ENCODE data around the gene METTL1.

- TF ChIP-seq CTCF (IDR thresholded peaks at IDR 0.05) (no peak), POLR2A (IDR thresholded peaks at IDR 0.05) (no peak), EP300 (IDR thresholded peaks at IDR 0.05) (no peak)
Observed at GRCh38 chr12:57817261-57817989, 45.5 kb upstream of the METTL1 start.
